Cerebellar nuclear complex (tissue), 1 donor: ENCODE results near the gene MAP7.

Experiments used
- DNase-seq, 2 experiments: peaks; one replicate each; lab custom pipeline; 2025; lab: John Stamatoyannopoulos, UW

Gene MAP7

GRCh38 chr6:136304410-136304809 is 245.8 kb downstream of the MAP7 start:
- DNase-seq, result no peak

GRCh38 chr6:136303516-136303915 is 246.7 kb downstream of the MAP7 start:
- DNase-seq, result no peak

DNA sequence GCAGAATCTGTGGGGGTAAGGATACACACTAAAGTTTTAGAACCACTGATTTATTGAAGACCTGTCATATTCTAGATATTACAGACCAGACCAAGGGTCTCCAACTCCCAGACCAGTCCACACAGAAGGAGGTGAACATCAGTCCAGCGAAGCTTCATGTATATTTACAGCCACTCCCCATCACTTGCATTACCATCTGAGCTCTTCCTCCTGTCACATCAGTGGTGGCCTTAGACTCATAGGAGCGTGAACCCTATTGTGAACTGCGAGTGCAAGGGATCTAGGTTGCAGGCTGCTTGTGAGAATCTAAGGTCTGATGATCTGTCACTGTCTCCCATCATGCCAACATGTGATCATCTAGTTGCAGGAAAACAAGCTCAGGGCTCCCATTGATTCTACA is 255.6 kb downstream of the MAP7 start:
- DNase-seq, result no peak
